ENCODE results near the gene RPS16. TPM values are rescaled to one million over a fixed set of nuclear protein-coding genes. Genes with fewer than 3 reads are reported as not detected.

RPS16 gene
- total RNA-seq, 4 donors from 2014 or later = 1,048 to 1,762 (median 1,462) TPM

DNA sequence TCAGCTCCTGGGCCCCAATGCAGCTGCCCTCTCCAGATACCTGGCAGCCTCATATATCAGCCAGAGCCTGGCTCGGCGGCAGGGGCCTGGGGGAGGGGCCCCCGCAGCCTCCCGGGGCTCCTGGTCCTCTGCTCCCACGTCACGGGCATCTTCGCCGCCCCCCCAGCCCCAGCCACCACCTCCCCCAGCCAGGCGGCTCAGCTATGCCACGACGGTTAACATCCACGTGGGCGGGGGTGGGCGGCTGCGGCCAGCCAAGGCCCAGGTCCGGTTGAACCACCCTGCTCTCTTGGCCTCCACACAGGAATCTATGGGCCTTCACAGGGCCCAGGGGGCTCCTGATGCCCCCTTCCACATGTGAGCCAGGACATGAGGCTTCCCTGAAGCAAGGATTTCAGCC, 10.8 kb downstream of the RPS16 start:
- Histone ChIP-seq H3K27me3 (no peaks in the 10 kb centered on the region), H3K36me3 (peaks cover 0 to 52% (median 0%) of the 10 kb centered on the region in 3 donors), H3K4me1 (peaks cover 0 to 43% (median 14%) of the 10 kb centered on the region in 4 donors), H3K4me3 (no peak overlapping the region), H3K9me3 (no peaks in the 10 kb centered on the region), H3K27ac (peak overlapping the region in 2 of 4 donors; percentile 64 to 87)
- DNase-seq (ENCODE audit: low spot score in 2 of 2) = no peak
- 66 to 78% methylated on average over 4 to 16 of the region's 16 CpGs for WGBS, 2 donors
- TF ChIP-seq, protein P1, sequence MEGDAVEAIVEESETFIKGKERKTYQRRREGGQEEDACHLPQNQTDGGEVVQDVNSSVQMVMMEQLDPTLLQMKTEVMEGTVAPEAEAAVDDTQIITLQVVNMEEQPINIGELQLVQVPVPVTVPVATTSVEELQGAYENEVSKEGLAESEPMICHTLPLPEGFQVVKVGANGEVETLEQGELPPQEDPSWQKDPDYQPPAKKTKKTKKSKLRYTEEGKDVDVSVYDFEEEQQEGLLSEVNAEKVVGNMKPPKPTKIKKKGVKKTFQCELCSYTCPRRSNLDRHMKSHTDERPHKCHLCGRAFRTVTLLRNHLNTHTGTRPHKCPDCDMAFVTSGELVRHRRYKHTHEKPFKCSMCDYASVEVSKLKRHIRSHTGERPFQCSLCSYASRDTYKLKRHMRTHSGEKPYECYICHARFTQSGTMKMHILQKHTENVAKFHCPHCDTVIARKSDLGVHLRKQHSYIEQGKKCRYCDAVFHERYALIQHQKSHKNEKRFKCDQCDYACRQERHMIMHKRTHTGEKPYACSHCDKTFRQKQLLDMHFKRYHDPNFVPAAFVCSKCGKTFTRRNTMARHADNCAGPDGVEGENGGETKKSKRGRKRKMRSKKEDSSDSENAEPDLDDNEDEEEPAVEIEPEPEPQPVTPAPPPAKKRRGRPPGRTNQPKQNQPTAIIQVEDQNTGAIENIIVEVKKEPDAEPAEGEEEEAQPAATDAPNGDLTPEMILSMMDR (IDR thresholded peaks at IDR 0.05) = no peak
- TF ChIP-seq EP300 (IDR thresholded peaks at IDR 0.05) (no peak), POLR2A (IDR thresholded peaks at IDR 0.05) (no peak)

DNA sequence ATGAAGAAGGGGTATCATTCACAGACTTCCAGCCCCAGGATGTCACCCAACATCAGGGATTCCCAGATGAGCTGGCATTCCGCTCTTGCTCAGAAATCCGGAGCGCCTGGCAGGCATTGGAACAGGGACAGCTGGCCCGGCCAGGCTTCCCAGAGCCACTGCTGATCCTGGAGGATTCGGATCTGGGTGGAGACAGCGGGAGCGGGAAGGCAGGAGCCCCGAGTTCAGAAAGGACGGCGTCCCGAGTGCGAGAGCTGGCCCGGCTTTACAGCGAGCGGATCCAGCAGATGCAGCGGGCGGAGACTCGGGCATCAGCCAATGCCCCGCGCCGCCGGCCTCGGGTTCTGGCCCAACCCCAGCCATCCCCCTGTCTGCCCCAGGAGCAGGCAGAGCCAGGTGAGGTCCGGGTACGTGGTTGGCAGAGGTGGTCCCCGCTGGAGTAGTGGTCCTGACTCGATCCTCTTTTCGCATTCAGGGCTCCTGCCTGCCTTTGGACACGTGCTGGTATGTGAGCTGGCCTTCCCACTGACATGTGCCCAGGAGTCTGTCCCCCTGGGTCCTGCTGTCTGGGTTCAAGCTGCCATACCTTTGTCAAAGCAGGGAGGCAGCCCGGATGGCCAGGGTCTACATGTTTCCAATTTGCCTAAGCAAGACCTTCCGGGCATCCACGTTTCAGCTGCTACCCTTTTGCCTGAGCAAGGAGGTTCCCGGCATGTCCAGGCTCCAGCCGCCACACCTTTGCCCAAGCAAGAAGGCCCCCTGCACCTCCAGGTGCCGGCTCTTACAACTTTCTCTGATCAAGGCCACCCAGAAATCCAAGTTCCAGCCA, 12.3 kb downstream of the RPS16 start:
- Histone ChIP-seq H3K9me3 (no peaks in the 10 kb centered on the region), H3K27ac (peak overlapping the region in 1 of 4 donors; percentile 36), H3K4me1 (peaks cover 0 to 28% (median 8%) of the 10 kb centered on the region in 4 donors), H3K27me3 (no peaks in the 10 kb centered on the region), H3K4me3 (no peak overlapping the region), H3K36me3 (peaks cover 0 to 67% (median 0%) of the 10 kb centered on the region in 3 donors)
- DNase-seq (ENCODE audit: low spot score in 2 of 2) = no peak
- 85 to 89% methylated on average over 34 to 35 of the region's 35 CpGs for WGBS, 2 donors
- no peak for TF ChIP-seq POLR2A (IDR thresholded peaks at IDR 0.05)
- no peak for TF ChIP-seq EP300 (IDR thresholded peaks at IDR 0.05)
- TF ChIP-seq, protein P1 (IDR thresholded peaks at IDR 0.05) = no peak

DNA sequence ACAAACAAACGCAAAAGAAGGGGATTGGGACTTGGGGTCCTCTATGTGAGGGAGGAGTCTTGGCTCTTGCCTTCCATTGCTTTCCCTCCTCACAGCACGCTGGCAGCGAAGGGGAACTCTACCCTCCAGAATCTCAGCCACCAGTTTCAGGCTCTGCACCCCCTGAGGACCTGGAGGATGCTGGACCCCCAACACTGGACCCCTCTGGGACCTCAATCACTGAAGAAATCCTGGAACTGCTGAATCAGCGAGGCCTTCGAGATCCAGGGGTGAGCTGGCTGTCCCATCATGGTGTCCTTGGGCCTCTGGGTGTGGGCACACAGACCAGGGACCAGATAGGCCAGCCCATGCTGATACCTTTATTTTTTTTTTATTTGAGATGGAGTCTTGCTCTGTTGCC, 13.7 kb downstream of the RPS16 start:
- no peak for DNase-seq (ENCODE audit: low spot score in 2 of 2)
- Histone ChIP-seq H3K27ac (no peak overlapping the region), H3K9me3 (no peaks in the 10 kb centered on the region), H3K27me3 (no peaks in the 10 kb centered on the region), H3K36me3 (peaks cover 0 to 81% (median 0%) of the 10 kb centered on the region in 3 donors), H3K4me1 (peaks cover 0 to 22% (median 0%) of the 10 kb centered on the region in 4 donors), H3K4me3 (no peak overlapping the region)
- TF ChIP-seq POLR2A (IDR thresholded peaks at IDR 0.05) (no peak), EP300 (IDR thresholded peaks at IDR 0.05) (no peak)
- TF ChIP-seq, protein P1 (IDR thresholded peaks at IDR 0.05) = no peak
- 88 to 93% methylated on average over 5 of the region's 5 CpGs for WGBS, 2 donors

DNA sequence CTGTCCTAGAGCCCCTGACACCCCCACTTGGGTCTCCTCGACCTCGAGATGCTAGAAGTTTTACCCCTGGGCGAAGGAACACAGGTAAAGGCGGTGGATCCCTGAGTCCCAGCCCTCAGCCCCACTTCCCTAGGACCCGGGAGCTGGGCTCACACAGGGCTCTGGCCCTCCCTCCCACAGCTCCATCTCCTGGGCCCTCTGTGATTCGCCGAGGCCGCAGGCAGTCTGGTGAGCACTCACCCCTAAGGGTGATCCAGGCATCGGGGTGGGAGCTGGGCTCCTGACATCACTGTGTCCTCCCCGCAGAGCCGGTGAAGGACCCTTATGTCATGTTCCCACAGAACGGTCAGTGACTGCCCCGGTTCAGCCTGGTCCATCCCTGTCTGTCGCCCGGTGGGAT, 15.0 kb downstream of the RPS16 start:
- H3K4me1 ChIP-seq = peaks cover 0 to 22% (median 3%) of the 10 kb centered on the region in 4 donors
- no peak overlapping the region for H3K4me3 ChIP-seq
- WGBS, 2 donors = 85 to 93% methylated on average over 14 to 15 of the region's 15 CpGs
- H3K9me3 ChIP-seq = no peaks in the 10 kb centered on the region
- H3K27me3 ChIP-seq = no peaks in the 10 kb centered on the region
- no peak for TF ChIP-seq POLR2A (IDR thresholded peaks at IDR 0.05)
- TF ChIP-seq EP300 (IDR thresholded peaks at IDR 0.05) = no peak
- TF ChIP-seq, protein P1 (IDR thresholded peaks at IDR 0.05) = no peak
- DNase-seq (ENCODE audit: low spot score in 2 of 2) = no peak
- H3K36me3 ChIP-seq = peaks cover 0 to 94% (median 0%) of the 10 kb centered on the region in 3 donors
- peak overlapping the region in 1 of 4 donors; percentile 39 for H3K27ac ChIP-seq

DNA sequence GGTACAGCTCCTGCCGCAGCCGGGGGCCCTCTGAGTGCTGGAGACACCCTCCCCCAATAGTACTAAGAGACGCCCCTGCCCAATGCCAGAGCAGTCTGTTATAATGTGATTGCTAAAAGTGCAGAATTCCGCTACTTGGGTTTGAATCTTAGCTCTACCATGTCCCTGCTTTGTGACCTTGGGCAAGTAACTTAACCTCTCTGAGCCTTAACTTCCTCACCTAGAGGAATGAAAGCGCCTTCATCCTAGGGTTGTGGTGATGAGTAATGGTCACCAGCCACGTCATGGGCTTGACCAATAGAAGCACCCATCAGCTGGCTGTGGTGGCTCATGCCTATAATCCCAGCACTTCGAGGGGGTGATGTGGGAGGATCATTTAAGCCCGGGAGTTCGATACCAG, 16.7 kb downstream of the RPS16 start:
- no peak for DNase-seq (ENCODE audit: low spot score in 2 of 2)
- Histone ChIP-seq H3K4me3 (no peak overlapping the region), H3K4me1 (peaks cover 0 to 37% (median 15%) of the 10 kb centered on the region in 4 donors), H3K27ac (no peak overlapping the region), H3K9me3 (no peaks in the 10 kb centered on the region), H3K27me3 (no peaks in the 10 kb centered on the region), H3K36me3 (peaks cover 0 to 83% (median 0%) of the 10 kb centered on the region in 3 donors)
- WGBS, 2 donors = 87 to 90% methylated on average over 9 of the region's 9 CpGs
- TF ChIP-seq EP300 (IDR thresholded peaks at IDR 0.05) = no peak
- no peak for TF ChIP-seq POLR2A (IDR thresholded peaks at IDR 0.05)
- TF ChIP-seq, protein P1 (IDR thresholded peaks at IDR 0.05) = no peak
